Spleen (tissue), 7 donors: ENCODE measurements around the gene NCOA1.
"Not testable (repeated sequence)": the region's sequence is repeated elsewhere in the genome, so short reads cannot be mapped to it uniquely, and the experiment has no call there.

Source experiments
- CTCF ChIP-seq, 11 experiments: fragments of 200-600 bp in 7 of 11; fragments of 450-650 bp in 4 of 11; sonication (generic) in 4 of 11; IDR thresholded peaks in 8 of 11; conservative IDR thresholded peaks in 3 of 11; 1 replicate in 7 of 11; 2 replicates in 4 of 11; pipeline versions ENCODE4 v1.4.0 to v1.8.0; 2016 to 2021; ENCODE audit warnings: antibody characterized with exemption in 11 of 11, inconsistent platforms in 4 of 11, mild to moderate bottlenecking in 1 of 11
- POLR2AphosphoS5 ChIP-seq, 3 donors: sonication (generic); formaldehyde crosslinking; IDR thresholded peaks; one replicate each; pipeline ENCODE4 v1.5.1; 2017; ENCODE audit warnings: antibody characterized with exemption in 3 of 3
- donor health status: DM: no; HTN: no; CAD: no; lungs with moderate emphysema.
- donor health status: DM: no; HTN: no; CAD: no.
- donor health status: DM: no; HTN: no; CAD: no.

- TF ChIP-seq CTCF (IDR thresholded peaks at IDR 0.05 in 8 of 11, conservative IDR thresholded peaks at IDR 0.05 in 3 of 11); POLR2AphosphoS5 (IDR thresholded peaks at IDR 0.05): not testable (repeated sequence)
These were observed 309.4 kb downstream of the NCOA1 start for GRCh38 chr2:24800487-24800886.
